Urothelium cell line (cell line): ENCODE measurements around the gene SPRR1A.

Experiments used
- DNase-seq: peaks from one replicate; pipeline ENCODE4 v3.0.0; 2011; ENCODE audit warnings: low spot score, mixed read lengths
- FAIRE-seq: peaks from 2 replicates; lab custom pipeline; 2011; peaks lifted over from hg19 to GRCh38; lab: Jason Lieb, UNC

SPRR1A gene

GRCh38 chr1:152983743-152984142, at the start of gene SPRR1A:
SPRR1A (plus strand) TSS chr1:152984081; CDS start chr1:152985231, 1,150 bp downstream.
- no peak for FAIRE-seq
- no peak for DNase-seq

GRCh38 chr1:152940614-152941013, 43.3 kb upstream of the SPRR1A start:
- no peak for FAIRE-seq

GRCh38 chr1:152941037-152941711, 42.7 kb upstream of the SPRR1A start:
- DNase-seq (no peak), FAIRE-seq (no peak)

More at GRCh38 chr1:152940614-152941013, 43.3 kb upstream of the SPRR1A start:
- DNase-seq: no peak

GRCh38 chr1:152942161-152942560, 41.7 kb upstream of the SPRR1A start:
- DNase-seq (no peak), FAIRE-seq (no peak)

GRCh38 chr1:152946248-152946647, 37.6 kb upstream of the SPRR1A start:
- no peak for FAIRE-seq

GRCh38 chr1:152946651-152947256, 37.1 kb upstream of the SPRR1A start, which contains the start of gene SPRR5:
SPRR5 (plus strand) TSS chr1:152947206; CDS start chr1:152948555, 1,349 bp downstream.
- no peak for DNase-seq
- no peak for FAIRE-seq

More at GRCh38 chr1:152946248-152946647, 37.6 kb upstream of the SPRR1A start:
- DNase-seq: no peak

GRCh38 chr1:152951711-152952110, 32.2 kb upstream of the SPRR1A start:
- no peak for DNase-seq
- no peak for FAIRE-seq

- FAIRE-seq: no peak
- DNase-seq: no peak
These were observed 30.1 kb upstream of the SPRR1A start for GRCh38 chr1:152953761-152954160.

- DNase-seq (peak; percentile 54), FAIRE-seq (no peak)
These were observed 29.4 kb upstream of the SPRR1A start for GRCh38 chr1:152954436-152954835.

GRCh38 chr1:152957561-152957960, 26.3 kb upstream of the SPRR1A start:
- DNase-seq (no peak), FAIRE-seq (no peak)

- FAIRE-seq: no peak
- no peak for DNase-seq
These were observed 24.6 kb upstream of the SPRR1A start for GRCh38 chr1:152959273-152959672.

GRCh38 chr1:152959801-152960451, 24.0 kb upstream of the SPRR1A start:
- DNase-seq (no peak), FAIRE-seq (no peak)

- no peak for DNase-seq
- FAIRE-seq: no peak
These were observed 23.3 kb upstream of the SPRR1A start for GRCh38 chr1:152960452-152961044.

- DNase-seq (no peak), FAIRE-seq (no peak)
These were observed 22.5 kb upstream of the SPRR1A start for GRCh38 chr1:152961226-152961891.

- no peak for FAIRE-seq
- no peak for DNase-seq
These were observed 20.9 kb upstream of the SPRR1A start for GRCh38 chr1:152962876-152963415.

- DNase-seq (no peak), FAIRE-seq (no peak)
These were observed 19.3 kb upstream of the SPRR1A start for GRCh38 chr1:152964536-152964935.

- FAIRE-seq: no peak
- no peak for DNase-seq
These were observed 18.0 kb upstream of the SPRR1A start for GRCh38 chr1:152965853-152966252.

GRCh38 chr1:152967201-152967600, 16.7 kb upstream of the SPRR1A start:
- DNase-seq: no peak

GRCh38 chr1:152968248-152968647, 15.6 kb upstream of the SPRR1A start:
- no peak for DNase-seq

More at GRCh38 chr1:152967201-152967600, 16.7 kb upstream of the SPRR1A start:
- FAIRE-seq: no peak

GRCh38 chr1:152969036-152969435, 14.8 kb upstream of the SPRR1A start:
- DNase-seq: no peak
- FAIRE-seq: no peak

More at GRCh38 chr1:152968248-152968647, 15.6 kb upstream of the SPRR1A start:
- FAIRE-seq: no peak

- FAIRE-seq: no peak
- no peak for DNase-seq
These were observed 13.4 kb upstream of the SPRR1A start, which contains the start of gene SPRR4 for GRCh38 chr1:152970495-152970894. SPRR4 (plus strand) TSS chr1:152970648; CDS start chr1:152971891, 1,243 bp downstream.
